Esophagus muscularis mucosa (tissue), 3 donors: ENCODE results near the gene BTLA.

Source experiments
- CTCF ChIP-seq, 3 experiments: fragments of 200-600 bp in 2 of 3; fragments of 450-650 bp in 1 of 3; sonication (generic) in 2 of 3; IDR thresholded peaks; one replicate each; pipeline ENCODE4 v1.5.1; 2017 to 2019; ENCODE audit warnings: antibody characterized with exemption in 3 of 3, mild to moderate bottlenecking in 2 of 3, moderate library complexity in 1 of 3
- POLR2AphosphoS5 ChIP-seq, 2 donors: sonication (generic); formaldehyde crosslinking; IDR thresholded peaks; one replicate each; pipeline ENCODE4 v1.6.1; 2017; ENCODE audit warnings: antibody characterized with exemption in 2 of 2

- TF ChIP-seq POLR2AphosphoS5 (IDR thresholded peaks at IDR 0.05) (no peak), CTCF (IDR thresholded peaks at IDR 0.05) (no peak)
These were observed 43.1 kb downstream of the BTLA start for GRCh38 chr3:112456147-112456546.
